GM19043 (cell line): Measurements from ENCODE around the gene TBL3.
"Not testable (repeated sequence)": the region's sequence is repeated elsewhere in the genome, so short reads cannot be mapped to it uniquely, and the experiment has no call there.

Source experiments
- ATAC-seq: cut with Tn5 transposase; IDR thresholded peaks from one replicate; pipeline ENCODE4 v1.9.1; 2021; ENCODE audit warnings: low read depth; ENCODE audit not compliant: unreplicated experiment

TBL3 gene

DNA sequence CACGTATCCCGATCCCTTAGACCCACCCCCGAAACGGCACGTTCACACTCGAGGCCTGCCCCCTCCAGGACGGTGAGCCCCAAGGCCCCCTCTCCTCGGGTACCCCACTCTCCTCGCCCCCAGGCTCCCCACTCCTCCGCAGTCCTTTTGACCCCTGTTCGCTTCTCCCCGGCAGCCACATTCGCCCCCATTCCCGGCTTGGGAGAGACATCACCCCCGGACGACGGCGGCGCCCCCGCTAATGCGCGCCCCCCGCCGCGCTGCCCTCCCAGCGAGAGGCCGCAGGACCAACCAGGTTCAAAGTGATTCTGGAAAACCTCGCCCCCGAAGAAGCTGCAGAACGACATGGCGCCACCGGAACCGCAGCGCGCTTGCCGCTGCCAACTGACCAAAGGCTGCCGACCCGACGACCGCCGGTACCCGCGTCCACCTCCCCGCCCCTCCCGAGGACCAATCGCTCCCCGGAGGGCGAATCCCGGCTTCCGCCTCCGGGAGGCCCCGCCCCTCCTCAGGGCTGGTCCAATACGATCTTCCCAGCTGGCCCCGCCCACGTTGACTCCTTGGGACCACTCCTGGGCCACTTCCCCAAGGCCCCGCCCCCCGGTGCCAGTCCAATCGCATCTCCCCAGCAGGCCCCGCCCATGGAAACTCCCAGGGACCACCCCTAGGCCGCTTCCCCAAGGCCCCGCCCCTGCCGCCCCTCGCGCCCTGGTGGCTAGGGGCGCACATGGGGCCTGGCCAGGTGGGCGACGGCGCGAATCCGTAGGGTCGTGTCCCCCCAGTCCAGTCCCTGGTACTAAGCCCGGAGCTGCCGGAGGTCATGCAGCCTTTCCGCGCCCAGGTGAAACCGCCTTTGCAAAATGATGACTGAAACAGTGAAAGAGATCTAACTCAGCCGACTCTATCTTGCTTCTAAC, 28.8 kb upstream of the TBL3 start, which contains the start of gene MSRB1:
Gene MSRB1, minus strand, starts transcription at position 390 of the 917 bp plus-strand sequence. Its CDS starts 43 bp downstream, at position 347.
- peak; percentile 88 for ATAC-seq

DNA sequence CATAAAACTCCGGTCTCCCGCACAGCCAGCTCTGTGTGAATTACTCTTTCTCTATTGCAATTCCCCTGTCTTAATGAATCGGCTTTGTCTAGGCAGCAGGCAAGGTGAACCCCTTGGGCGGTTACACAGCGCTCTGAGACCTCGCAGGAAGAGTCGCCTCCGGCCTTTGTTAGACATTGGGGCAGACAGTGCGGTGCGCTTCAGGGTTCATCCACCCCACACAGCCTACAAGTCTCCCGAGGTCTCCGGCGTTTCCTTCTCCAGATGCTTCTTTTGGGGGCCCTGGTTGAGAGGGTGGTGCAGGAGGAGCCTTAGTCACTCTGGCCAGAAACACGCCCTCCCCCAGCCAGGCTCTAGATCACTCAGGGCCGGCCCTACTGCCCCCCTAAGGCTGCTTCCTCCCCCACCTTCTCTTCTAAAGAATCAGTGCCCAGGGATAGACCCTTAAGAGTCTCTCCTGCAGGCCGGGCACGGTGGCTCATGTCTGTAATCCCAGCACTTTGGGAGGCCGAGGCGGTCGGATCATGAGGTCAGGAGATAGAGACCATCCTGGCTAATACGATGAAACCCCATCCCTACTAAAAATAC, 27.1 kb upstream of the TBL3 start:
- ATAC-seq: no peak

DNA sequence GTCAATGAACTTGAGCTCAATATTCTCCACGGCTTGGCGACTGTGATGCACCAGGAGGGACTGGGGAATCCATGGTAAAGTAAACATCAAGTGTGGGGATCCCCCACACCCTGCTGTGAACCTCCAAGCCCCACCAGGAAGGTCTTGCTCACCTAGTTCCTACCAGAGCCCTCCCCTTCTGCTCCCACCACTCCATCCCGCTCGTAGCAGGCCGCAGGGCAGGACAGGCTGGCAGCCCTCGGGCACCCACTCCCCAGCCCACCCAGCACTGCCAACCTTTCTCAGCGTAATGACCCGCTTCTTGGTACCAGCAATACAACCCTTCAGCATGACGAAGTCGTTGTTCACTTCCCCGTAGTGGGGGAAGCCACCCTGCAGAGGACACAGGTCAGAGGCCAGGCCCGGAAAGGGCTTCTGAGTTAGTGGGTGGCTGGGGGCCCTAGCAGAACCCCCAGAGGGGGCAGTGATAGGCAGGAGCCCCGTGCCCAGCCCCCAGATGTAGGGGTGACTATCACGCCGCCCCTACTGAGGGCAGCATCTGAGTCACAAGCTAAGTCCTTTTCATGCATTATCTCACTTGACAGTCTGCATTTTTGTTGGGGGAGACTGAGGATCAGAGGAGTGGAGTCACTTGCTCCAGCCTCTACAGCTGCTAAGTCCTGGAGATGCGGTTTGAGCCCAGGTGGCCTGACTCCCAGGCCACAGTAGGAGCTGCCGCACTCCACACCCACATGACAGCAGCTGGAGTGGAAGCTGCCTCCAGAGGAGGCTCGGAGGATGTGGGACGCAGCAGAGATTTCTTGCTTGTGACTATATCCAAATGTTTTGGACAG, 26.1 kb upstream of the TBL3 start:
- ATAC-seq: no peak

DNA sequence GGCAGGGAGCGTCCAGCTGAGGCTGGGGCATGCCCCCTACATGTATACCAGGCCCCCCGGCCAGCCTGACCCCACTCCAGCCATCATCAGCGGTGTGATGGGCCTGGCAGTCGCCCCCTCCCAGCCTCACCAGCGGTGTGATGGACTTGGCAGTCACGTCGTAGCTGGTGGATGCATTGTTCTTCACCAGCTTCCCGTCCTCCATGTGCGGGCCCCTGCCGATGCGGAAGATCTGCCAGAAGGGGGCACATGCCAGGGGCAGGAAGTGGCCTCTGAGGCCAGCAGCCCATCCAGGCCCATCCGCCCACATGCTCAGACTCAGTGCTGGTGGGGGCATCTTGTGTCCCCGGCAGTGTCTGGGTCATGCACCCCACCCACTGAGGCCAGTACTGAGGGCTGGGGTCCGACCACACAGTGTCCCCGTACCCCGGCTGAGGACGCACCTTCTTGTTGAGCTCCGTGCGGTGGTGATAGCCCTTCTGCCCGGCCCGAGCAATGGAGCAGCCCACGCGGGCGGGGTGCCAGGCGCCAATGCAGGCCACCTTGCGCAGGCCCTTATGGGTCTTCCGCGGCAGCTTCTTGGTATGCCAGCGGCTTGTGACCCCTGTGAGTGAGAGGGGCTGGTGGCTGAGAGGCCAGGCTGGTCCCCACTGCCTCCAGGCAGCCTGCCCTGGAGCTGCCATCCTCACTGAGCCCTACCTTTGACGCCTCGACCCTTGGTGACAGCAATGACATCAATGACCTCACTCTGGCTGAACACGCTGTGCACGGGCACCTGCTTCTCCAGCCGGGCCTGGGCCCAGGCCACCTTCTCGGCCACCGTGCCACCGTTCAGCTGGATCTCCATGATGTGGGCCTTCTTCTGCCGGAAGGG, 25.1 kb upstream of the TBL3 start:
- no peak for ATAC-seq

DNA sequence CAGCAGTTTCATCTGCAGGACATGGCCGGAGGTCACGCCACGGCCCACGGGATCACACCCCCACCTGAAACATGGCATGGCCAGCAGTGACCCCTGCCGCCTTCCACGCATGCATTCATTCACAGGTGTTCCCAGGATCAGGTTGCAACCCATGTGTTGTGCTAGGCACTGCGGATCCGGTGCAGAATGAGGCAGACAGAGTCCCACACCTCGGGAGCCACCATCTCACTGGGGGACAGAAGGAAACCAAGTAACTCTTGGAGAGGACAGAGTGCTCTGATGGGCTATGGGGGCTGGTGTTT, 24.5 kb upstream of the TBL3 start:
- ATAC-seq: no peak

DNA sequence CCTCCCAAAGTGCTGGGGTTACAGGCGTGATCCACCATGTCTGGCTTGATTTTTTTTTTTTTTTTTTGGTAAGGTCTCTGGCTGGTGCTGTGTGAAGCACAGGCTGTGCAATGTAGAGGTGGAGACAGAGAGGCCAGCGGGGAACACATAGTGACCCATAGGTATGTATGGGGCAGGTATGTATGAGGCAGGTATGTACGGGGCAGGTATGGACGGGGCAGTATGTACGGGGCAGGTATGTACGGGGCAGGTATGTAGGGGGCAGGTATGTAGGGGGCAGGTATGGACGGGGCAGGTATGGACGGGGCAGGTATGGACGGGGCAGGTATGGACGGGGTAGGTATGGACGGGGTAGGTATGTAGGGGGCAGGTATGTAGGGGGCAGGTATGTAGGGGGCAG, 22.3 kb upstream of the TBL3 start:
- ATAC-seq: no peak

DNA sequence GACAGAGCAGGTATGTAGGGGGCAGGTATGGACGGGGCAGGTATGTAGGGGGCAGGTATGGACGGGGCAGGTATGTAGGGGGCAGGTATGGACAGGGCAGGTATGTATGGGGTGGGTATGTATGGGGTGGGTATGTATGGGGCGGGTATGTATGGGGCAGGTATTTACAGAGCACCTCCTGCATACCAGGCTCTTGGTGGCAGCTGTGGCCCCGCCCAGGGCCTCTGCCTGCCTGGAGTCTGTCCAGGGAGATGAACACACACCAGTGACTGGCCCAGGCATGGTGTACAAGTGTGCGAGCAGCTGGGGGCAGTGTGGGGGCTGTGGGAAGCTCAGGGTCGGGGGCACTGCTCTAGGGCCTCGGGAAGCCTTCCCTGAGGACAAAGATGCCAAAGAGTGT, 21.8 kb upstream of the TBL3 start:
- no peak for ATAC-seq

- ATAC-seq: no peak
Measured at GRCh38 chr16:1950559-1950958, 21.3 kb upstream of the TBL3 start.

DNA sequence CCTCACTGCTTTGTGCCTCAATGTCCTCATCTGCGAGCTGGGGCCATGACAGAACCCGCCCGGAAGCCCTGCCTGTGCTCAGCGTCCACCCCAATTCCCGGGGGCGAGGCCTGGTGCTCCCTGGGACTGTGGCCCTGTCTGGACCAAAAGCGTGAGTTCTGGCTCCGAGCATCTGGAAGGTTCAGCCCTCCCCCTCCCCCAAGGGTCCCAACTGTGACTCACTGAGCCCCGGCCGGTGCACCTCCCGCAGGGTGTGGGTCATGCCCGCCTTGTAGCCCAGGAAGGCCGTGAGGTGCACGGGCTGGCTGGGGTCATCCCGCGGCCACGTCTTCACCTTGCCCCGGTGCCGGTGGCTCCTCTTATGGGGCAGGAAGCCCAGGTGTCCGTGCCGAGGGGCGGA, 18.1 kb upstream of the TBL3 start:
- ATAC-seq: no peak

DNA sequence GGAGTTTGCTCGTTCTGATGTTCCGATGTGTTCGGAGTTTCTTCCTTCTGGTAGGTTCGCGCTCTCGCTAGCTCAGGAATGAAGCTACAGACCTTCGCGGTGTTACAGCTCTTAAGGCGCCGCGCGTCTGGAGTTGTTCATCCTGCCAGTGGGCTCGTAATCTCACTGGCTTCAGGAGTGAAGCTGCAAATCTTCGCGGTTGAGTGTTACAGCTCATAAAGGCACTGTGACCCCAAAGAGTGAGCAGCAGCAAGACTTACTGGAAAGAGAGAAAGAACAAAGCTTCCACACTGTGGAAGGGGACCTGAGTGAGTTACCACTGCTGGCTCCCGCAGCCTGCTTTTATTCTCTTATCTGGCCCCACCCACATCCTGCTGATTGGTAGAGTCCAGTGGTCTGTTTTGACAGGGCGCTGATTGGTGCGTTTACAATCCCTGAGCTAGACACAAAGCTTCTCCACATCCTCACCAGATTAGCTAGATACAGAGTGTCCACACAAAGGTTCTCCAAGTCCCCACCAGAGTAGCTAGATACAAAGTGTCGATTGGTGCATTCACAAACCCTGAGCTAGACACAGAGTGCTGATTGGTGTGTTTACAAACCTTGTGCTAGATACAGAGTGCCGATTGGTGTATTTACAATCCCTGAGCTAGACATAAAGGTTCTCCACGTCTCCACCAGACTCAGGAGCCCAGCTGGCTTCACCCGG, 14.3 kb upstream of the TBL3 start:
- not testable (repeated sequence) for ATAC-seq

- ATAC-seq: not testable (repeated sequence)
Measured at GRCh38 chr16:1958143-1958491, 13.7 kb upstream of the TBL3 start.

DNA sequence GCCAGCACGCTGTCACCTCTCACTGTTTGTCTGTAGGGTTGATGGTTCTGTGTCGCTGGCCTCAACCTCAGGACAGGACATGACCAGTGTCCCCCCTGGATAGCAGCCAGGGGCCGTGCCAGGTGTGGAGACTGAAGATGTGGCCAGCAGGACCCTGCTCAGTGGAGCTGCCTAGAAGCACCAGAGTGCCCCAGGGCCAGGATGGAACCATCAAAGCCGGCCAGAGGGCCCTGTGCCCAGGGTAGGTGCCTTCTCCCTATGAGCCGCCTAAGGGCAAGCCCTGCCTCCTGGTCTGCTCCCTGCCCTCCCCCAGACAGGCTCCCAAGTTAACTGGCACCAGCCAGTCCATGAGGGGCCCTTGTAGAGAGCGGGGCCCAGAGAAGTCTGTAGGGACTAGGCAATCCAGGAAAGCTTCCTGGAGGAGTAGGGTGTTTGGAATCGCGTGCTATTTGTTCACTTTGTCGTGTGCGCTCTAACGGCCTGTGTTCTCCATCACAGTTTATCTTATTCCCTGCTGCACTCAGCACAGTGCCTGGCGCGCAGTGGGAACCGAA, 13.1 kb upstream of the TBL3 start:
- ATAC-seq: no peak

DNA sequence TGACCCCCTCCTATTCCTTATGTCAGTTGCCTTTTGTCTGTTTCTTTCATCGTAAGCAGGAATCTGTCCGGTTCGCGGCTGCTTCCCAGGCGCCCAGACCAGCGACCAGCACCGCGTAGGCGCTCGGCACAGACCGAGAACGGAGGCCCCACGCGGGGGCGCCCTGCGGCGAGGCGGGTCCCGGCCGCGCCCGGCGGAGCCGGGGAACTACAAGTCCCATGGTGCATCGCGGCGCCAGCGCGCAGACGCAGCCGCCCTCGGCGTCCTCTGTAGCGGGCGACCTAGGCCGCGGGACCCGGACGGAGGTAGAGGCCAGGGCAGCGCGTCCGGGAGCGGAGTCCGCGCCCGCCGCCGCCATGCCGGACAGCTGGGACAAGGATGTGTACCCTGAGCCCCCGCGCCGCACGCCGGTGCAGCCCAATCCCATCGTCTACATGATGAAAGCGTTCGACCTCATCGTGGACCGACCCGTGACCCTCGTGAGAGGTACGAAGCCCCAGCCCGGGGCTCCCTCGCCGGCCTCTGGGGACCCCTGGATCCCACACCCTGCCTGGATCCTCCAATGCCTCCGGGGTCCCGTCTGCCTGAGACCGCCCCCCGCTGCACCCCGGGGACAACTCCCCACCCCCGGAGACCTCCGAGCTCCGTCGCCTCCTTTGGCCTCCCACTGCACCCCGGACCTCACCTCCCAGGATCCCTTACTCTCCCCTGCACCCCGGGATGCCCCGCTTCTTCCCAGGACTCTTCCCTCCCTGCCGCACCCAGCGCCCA, 12.4 kb upstream of the TBL3 start, which contains the start of gene NDUFB10:
Gene NDUFB10, plus strand, starts transcription at position 270 of the 771 bp plus-strand sequence. Its CDS starts 87 bp downstream, at position 357.
- peak; percentile 63 for ATAC-seq

DNA sequence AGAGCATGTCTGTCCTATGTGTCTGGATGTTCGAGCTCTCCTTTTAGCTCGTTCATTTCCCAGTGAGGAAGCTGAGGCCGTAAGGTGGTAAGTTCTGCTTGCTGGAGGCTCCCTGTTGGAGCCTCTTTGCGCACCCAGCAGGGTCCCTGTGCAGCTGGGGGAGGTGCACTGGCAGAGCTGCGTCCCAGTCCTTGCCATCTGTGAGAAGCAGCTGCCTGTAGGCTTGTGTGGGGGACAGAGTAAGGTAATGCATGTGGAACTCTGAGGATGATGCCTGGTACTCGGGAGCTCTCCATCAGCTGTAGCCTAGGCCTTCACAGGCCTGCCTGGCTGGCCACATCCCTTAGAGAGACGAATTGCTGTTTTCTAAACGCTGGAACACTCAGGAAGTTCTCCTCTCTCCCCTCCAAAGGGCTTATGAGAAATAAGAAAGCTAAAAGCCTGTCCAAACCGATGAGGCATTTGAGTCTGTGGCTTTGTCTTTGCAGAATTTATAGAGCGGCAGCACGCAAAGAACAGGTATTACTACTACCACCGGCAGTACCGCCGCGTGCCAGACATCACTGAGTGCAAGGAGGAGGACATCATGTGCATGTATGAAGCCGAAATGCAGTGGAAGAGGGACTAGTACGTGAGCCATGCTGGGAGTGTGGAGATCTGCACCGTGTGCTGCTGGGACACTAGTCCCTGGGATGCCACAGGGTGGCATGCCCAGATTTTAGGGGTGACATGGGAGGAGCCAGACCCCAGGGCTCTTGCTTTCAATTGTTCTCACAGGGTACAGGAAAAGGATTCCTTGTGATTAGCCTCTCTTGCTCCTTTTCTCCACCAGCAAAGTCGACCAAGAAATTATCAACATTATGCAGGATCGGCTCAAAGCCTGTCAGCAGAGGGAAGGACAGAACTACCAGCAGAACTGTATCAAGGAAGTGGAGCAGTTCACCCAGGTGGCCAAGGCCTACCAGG, 10.9 kb upstream of the TBL3 start:
- no peak for ATAC-seq

DNA sequence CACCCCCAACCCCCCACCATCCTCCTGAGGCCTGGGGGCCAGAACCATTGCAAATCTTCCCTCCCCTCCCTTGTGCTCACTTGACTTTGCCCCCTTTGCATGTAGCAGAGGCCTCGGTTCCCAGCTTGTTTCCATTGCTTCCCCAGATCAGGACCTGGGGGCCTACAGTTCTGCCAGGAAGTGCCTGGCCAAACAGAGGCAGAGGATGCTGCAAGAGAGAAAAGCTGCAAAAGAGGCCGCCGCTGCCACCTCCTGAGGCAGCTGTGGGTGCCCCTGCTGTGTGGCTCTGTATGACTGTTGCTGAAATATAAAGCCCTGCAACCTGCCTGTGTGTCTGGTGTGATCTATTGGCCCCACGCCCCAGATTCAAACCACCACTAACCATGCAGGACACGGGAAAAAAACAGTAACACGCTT, 10.2 kb upstream of the TBL3 start:
- no peak for ATAC-seq

GRCh38 chr16:1962161-1963153, 9.4 kb upstream of the TBL3 start:
- ATAC-seq: not testable (repeated sequence)
